ENCODE data around the gene CARD11.

DNA sequence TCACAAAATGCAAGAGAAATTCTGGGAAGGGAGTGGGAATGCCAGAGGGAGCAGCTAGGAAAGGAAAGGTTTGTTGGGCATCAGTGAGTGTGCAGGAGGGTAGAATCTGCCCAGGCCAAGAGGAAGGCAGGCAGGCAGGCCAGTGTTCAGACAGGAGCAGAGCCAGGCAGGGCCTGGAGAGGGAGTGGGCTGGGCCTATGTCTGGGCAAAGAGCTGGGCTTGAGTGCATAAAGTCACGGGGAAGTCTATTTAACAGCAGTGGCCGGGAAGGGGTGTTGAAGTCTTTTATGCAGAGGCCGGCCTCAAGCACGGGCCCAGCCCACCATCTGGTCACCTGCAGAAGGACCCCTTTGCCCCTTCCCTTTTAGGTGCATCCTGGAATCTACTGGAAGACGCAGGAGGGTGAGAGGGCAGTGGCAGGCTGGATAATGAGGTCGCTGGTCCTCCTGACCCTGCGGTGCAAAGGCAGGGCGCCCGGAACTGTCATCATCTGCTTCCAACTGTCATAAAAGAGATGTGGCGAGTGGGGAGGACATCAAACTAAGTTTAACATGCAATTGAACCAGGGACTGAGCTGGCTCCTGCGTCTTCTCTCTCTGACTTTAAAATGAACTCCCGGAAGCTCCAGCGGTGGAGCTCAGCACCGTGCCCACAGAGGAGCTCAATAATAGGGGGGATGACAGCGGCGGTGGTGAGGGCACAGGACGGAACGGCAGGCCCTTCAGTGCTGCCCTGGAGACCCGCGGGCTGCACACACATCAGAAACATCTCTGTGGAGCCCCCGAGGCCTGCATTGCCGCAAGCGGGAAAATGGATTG lies 29.5 kb downstream of the CARD11 start:
- no peak for TF ChIP-seq RAD21 (IDR thresholded peaks at IDR 0.05; ENCODE audit: low read length)
- TF ChIP-seq, protein P1, sequence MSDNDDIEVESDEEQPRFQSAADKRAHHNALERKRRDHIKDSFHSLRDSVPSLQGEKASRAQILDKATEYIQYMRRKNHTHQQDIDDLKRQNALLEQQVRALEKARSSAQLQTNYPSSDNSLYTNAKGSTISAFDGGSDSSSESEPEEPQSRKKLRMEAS (IDR thresholded peaks at IDR 0.05; ENCODE audit: low read depth) = no peak
- TF ChIP-seq USF1 (IDR thresholded peaks at IDR 0.05; ENCODE audit: borderline replicate concordance, low read depth) = no peak

Data from SK-N-SH (cell line).